NCI-H2227 (cell line): ENCODE results near the gene CYP2F1.
"Not testable (repeated sequence)": the region's sequence is repeated elsewhere in the genome, so short reads cannot be mapped to it uniquely, and the experiment has no call there.

Experiments used
- DNase-seq: peaks from one replicate; lab custom pipeline; 2025; ENCODE audit not compliant: unreplicated experiment; lab: John Stamatoyannopoulos, UW

CYP2F1 gene

DNA sequence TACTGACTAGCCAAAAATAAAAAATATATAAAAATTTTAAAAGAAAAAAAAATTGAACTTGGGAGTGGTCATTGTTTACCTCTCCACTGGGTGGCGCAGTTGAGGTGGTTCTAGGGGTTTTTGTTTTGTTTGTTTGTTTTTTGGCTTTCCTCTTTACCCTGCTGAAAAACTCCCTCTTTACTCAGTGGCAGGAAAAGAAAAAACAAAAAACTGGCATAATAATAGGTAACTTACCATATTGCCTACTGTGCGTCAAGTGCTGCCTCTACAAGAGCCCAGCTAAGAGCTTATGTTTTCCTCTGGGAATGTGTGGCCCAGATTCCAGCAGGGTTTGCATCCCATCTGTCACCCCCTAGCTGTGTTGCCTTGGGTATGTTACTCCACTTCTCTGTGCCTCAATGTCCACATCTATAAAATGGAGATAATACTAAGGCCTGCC, 12.6 kb downstream of the CYP2F1 start:
- peak; percentile 39 for DNase-seq

DNA sequence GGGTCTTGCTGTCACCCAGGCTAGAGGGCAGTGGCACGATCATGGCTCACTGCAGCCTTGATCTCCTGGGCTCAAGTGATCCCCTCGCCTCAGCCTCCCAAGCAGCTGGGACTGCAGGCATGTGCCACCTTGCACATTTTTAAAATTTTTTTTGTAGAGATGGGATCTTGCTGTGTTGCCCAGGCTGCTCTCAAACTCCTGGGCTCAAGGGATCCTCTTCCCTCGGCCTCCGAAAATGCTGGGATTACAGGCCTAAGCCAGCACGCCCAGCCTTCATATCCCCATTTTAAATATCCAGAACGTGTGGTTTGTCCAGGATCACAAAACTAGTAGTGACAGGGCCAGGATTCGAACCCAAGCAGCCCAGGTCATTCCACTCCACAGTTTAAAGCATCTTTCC, 13.1 kb downstream of the CYP2F1 start:
- not testable (repeated sequence) for DNase-seq

DNA sequence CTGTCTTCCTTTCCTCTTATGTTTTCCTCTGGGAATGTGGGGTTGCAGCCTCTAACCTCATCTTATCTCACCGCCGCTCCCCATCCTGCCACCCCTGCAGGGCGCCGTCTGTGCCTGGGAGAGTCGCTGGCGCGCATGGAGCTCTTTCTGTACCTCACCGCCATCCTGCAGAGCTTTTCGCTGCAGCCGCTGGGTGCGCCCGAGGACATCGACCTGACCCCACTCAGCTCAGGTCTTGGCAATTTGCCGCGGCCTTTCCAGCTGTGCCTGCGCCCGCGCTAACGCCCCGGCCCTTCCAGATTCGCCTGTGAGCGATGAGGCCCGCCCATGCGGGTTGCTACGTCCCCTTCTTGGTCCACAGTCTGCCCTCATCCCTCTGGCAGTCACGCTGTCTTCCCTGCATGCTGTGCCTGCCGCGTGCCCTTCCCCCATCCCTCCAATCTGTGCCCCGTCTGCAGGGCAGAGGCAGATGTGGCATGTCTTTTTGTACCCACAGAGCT, 13.6 kb downstream of the CYP2F1 start:
- peak; percentile 96 for DNase-seq

DNA sequence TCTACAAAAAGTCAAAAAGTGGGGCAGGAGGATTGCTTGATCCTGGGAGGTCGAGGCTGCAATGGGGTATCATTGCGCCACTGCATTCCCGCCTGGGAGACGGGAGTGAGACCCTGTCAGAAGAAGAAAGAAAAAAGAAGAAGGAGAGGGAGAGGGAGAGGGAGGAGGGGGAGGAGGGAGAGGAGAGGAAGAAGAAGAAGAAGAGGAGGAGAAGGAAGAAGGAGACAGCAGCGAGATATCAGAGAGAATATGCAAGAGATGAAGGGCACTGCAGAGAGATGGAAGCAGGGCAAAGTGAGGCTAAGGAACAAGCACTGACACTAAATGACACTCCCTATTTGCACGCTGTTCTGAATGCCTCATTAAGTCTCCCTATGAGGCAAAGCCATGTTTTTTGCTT, 14.5 kb downstream of the CYP2F1 start:
- DNase-seq = no peak

DNA sequence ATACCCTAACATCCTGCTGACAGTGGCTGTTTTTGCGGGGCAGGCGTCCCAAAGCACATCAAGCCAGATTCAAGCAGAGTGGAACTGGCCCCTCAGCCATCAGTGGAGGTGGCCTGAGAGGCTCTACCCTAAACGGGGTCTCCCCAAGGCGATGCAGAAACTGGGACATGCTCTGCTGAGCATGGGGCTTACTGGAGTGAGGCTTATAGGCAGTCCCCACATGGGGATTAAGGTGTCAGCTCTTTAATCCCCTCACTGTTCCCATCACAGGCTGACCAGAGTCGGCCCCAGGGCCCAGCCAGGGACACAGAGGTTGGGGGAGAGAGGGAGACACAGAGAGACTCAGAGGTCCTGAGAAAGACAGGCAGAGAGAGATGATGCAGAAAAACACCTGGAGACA, 17.0 kb downstream of the CYP2F1 start:
- DNase-seq = no peak

DNA sequence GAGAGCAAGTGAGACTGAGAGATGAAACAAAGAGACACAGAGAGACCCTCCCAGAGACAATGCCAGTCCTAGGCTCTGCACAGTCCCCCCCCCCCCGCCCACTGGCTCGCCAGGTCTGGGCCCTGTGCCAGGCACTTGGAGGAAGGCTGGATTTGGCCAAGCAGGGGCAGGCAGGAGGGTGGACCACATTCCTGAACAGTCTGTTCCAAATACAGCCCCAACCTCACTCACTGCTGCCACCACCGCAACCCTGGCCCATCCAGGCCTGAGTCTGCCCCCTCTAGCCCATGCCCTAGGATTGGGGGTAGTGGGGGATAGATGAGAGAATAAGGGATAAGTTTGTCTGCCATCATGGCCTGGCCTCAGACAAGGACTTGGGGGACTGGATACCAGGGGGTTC, 19.0 kb downstream of the CYP2F1 start:
- DNase-seq = no peak

DNA sequence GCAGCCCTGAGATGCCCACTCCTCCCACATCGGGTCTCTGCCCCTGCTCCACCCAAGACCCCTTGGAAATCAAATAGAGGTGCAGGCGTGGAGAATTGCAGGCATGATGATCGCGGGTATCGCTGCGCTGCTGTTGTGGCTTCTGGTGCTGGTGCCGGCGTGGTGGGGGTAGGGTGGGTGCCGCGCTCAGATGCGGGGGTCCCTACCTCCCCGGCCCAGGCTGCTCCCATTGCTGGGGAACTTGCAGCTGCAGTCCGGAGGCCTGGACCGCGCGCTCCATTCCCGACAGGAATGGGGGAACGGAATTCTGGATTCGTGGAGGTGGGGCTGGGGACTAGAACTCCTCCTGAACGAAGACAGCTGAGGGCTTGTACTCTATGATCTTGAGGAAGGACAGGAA, 20.4 kb downstream of the CYP2F1 start:
- no peak for DNase-seq

DNA sequence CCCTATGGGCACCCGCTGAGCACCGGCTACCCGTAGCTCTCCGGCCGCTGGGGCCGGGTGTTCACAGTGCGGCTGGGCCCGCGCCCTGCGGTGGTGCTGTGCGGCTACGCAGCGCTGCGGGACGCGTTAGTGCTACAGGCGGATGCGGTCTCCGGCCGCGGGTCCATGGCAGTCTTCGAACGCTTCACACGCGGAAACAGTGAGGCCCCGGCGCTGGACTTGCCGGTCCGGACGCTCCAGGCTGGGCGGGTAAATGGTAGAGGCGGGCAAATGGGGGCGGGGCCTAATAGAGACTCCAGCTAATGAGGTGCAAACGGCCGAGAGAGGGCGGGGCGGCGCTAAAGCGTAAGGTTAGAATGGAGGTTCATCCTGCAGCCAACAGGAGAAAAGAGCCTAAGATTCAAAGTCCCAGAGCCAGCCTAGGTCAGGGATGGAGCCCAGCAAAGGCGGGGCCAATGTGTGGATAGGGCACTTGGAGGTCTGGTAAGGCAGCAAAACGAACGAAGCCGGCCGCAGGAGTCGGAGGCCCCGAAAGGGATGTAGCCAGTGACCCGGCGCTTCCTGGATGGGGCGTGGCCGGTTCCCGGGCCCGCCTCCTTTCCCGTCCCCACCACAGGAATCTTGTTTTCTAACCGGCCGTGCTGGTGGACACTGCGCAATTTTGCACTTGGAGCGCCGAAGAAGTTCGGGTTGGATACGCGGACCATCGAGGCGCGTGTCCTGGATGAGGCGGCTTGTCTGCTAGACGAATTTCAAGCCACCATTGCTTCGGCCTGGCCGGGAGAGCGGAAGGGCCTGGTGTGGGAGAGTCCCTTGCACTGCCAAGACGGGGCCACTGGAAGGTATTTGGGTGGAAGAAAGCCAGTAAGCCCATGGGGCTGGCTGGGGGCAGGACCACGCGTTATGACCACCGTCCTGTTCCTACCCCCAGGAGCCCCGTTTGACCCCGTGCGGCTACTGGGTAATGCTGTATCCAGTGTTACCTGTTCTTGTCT, 21.5 kb downstream of the CYP2F1 start:
- not testable (repeated sequence) for DNase-seq

DNA sequence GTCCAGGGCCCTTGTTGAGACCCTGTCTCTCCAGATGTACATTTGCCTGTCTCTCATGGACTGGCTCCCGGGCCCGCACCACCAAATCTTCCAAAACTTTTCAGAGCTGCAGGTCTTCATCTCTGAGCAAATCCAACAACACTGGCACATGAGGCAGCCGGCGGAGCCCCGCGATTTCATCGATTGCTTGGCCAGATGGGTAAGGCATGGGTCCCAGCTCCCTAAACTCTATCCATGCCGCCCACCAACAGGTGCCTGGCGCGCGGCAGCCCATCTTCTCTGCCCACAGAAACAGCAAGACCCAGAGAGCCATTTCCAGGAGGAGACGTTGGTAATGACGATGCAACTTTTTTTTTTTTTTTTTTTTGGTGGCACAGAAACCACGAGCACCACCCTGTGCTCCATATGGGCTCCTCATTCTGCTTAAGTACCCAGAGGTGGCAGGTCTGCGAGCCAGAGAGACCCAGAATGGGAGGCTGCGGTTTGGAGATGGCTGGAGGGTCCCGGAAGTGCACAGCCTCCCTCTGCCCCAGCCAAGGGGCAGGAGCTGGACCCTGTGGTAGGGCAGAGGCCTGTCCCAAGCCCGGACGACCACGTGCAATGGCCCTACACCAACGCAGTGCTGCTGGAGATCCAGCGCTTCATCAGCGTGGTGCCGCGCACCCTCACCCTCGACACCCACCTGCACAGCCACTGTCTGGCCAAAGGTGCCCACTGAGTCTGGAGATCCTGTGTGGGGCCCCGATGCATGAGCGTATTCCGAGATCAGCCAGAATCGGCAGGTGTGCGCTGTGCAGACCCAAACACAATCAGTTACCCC, 22.6 kb downstream of the CYP2F1 start:
- no peak for DNase-seq

DNA sequence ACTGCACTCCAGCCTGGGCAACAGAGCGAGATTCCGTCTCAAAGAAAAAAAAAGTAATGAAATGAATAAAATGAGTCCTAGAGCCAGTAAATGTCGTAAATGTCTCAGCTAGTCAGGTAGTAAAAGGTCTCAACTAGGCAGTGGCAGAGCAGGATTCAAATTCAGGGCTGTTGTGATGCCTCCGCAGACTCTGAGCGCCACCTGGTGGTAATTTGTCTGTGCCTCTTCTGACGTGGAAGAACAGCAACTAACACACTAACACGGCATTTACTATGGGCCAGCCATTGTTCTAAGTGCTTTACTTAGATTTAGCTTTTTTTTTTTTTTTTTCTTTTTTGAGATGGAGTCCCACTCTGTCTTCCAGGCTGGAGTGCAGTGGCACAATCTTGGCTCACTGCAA, 30.2 kb downstream of the CYP2F1 start:
- peak; percentile 85 for DNase-seq

DNA sequence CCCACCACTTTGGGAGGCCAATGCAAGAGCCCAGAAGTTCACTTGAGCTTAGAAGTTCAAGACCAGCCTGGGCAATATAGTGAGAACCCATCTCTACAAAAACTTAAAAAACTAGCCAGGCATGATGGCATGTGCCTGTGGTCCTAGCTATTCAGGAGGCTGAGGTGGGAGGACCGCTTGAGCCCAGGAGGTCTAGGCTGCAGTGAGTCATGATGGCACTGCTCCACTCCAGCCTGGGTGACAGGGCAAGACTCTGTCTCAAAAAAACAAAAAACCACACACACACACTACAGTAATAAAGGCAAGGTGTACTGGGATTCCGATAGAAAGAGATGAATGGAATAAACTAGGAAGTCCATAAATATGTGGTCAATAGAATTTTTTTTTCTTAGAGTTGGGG, 35.6 kb downstream of the CYP2F1 start:
- DNase-seq = no peak

DNA sequence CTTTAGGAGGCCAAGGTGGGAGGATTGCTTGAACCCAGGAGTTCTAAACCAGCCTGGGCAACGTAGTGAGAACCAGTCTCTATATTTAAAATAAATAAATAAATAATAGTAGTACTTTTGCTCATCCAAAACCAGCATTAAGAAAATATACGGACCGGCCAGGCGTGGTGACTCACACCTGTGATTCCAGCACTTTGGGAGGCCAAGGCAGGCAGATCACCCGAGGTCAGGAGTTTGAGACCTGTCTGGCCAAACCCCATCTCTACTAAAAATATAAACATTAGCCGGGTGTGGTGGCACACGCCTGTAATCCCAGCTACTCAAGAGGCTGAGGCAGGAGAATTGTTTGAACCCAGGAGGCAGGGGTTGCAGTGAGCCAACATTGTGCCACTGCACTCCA, 36.8 kb downstream of the CYP2F1 start:
- DNase-seq = not testable (repeated sequence)

DNA sequence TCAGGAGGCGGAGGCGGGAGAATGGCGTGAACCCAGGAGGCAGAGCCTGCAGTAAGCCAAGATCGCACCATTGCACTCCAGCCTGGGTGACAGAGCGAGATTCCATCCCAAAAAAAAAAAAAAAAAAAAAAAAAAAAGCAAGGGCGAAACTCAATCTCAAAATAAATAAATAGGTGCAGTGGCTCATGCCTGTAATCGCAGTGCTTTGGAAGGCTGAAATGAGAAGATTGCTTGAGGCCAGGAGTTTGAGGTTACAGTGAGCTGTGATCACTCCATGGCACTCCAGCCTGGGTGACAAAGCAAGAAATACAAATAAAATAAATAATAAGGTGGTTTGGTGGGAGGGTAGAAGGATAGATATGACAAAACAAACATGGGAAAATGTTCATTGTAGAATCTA, 39.8 kb downstream of the CYP2F1 start:
- no peak for DNase-seq

DNA sequence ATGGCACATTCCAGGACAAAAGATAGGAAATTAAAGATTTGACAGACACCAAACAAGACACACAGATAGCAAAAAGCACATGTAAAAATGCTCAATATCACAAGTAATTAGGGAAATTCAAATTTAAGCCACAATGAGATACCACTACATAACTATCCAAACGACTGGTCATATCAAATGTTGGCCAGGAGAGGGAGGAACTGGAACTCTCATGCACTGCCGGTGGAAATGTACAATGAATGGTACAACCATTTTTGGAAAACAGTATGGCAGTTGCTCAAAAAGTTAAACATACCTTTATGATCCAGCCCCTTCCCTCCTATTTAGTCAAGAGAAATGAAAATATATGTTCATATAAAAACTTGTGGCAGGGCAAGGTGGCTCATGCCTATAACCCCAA, 42.0 kb downstream of the CYP2F1 start:
- DNase-seq = no peak

DNA sequence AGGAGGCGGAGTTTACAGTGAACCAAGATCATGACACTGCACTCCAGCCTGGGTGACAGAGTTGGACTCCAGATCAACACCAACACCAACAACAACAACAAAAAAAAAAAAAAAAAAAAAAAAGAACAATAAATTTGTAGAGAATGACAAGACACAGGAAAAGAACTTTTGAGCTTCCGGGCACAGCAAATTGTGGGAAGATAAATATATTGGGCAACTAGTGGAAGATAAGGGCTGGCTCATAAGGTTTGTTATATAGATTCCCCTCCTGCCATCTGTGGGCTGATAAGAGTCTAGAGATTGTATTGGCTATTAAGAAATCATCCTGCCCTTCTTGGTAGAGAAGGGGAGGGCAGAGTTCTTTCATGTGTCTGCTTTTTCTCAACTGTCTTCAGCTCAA, 45.6 kb downstream of the CYP2F1 start:
- DNase-seq = no peak

DNA sequence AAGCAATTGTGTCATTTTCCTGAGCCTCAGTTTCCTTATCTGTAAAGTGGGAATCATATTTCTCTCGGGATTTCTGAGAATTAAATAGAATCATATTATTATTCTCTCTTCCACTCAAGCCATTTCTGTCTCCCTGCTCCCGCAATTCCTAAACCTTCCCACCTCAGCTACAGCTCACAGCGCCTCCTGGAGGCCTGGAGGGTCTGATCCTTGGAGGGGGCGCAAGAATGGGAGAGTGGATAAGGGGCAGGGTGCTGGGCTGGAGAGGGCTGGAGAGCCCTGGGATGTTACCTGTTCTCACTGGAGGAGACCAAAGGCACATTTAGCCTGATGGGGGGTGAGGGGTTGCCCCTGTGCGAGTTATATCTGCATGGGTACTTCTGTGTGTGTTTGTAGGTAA, 47.7 kb downstream of the CYP2F1 start:
- DNase-seq = peak; percentile 46

DNA sequence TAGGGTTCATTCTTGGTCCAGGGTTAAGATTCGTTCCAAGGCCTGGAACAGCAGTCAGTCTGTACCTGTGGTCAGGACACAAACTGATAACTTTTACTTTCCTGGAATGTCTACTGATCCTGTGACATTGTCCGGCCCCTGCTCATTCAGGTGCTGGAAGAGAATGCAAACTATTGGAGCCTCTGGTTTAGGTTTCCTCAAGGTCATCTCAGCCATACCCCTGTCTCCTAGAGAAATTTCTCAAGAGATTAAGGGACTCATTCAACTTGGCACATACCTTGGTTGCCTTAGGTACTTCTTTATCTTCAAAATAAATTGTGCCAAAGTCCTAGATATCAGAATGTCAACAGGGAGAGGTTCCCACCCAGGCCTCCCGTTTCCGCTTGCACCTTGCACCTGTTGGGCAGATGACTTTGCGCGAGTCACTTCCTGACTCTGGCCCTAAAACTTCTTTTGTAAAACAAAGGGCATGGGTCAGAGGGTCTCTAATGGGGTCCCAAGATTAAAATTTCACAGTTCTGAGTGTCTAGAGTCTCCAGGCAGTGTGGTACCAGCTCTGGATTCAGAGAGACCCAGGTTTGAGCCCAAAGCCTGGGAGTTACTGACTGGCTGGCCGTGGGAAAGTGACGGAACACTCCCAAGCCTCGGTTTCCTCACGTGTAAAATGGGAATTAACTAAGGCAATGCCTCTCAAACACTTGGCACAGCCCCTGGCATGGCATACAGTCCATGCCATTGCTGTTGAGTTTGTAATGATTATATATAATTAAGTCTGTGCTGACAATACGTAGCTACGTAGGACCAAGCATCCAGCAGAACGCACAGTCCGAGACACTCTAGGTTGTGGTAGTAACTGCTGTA, 52.9 kb downstream of the CYP2F1 start:
- DNase-seq = no peak

DNA sequence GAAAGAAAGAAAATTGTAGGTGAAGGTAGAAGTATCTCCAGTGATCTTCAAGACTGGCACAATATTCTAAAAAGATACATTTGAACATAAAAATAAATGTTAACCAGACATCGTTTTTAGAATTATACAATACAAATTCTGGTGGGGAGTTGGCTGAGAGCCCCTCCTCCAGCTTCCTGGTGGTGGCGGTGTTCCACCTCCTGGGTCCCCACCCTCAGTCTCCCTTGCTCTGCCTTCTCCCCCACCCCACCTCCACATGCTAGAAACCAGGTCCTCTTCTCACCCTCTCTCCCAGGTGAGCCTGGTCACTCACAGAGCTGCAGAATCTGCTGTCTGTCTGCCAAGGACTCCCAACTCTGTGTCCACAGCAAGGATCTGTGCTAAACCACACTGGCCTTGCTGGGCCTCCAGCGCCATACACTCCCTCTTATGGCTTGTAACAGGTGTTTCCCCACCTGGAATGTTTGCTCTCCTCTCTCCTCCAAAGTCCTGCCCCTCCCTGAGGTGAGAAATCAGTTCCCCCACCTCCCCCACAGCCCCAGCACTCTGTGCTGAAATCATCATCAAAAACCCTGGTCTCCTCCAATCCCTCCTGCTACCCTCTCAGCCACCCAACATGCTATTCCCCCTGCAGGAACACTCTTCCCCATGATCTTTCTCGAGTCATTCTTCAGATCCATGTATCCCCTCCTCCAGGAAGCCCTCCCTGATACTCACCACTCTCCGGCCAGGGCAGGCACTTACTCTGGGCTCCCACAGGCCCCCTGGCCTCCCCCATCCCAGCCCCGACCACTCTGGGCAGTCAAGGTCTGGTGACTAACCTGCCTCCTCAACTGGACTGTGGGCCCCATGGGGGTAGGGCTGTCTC, 58.3 kb downstream of the CYP2F1 start:
- no peak for DNase-seq

DNA sequence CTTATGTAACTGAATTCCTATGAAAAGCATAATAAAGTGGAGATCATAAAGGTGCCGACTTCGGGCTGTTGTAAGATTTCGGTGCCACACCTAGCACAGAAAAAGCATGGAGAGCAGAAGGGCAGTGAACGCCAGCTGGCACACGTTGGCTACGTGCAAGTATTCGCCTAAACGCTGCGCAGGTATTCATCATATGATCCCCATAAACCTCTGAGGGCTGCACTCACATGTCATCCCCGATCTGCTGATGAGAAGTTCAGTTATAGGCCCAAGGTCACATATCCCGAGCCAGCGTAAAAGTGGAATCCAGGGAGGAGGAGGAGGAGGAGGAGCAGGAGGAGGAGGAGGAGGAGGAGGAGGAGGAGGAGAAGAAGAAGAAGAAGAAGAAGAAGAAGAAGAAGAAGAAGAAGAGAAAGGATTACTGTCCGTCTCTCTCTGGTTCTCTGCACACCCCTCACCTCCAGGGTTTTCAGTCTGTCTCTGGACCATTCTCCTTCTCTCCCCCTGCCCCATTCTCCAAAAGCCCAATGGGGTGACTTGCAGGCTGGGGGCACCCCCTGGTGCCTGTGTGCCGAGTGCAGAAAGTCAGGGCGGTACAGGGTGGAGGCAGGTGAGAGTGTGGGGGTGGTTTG, 60.2 kb downstream of the CYP2F1 start:
- no peak for DNase-seq
